ENCODE measurements around the gene C3orf49. TPM values are rescaled to one million over a fixed set of nuclear protein-coding genes. Genes with fewer than 3 reads are reported as not detected.

The C3orf49 gene
- total RNA-seq, 1 donor from 2014 or later, result not detected

- H3K36me3 Mint-ChIP-seq, result peaks cover 8% of the 10 kb centered on the region
- no peak for TF ChIP-seq CTCF (conservative IDR thresholded peaks at IDR 0.05)
- no peak overlapping the region for H3K4me3 Mint-ChIP-seq
- H3K27me3 Mint-ChIP-seq, result no peaks in the 10 kb centered on the region
- no peak for DNase-seq (ENCODE audit: extremely low spot score, unreplicated experiment)
- no peaks in the 10 kb centered on the region for H3K9me3 Mint-ChIP-seq
- peak overlapping the region; percentile 0 for H3K27ac Mint-ChIP-seq
- H3K4me1 Mint-ChIP-seq (ENCODE audit: unreplicated experiment), result peaks cover 10% of the 10 kb centered on the region
Measured at GRCh38 chr3:63847718-63848450, 28.8 kb downstream of the C3orf49 start.

GRCh38 chr3:63849175-63849574, 30.1 kb downstream of the C3orf49 start:
- H3K4me3 Mint-ChIP-seq, result no peak overlapping the region
- no peak for DNase-seq (ENCODE audit: extremely low spot score, unreplicated experiment)
- H3K36me3 Mint-ChIP-seq, result peaks cover 4% of the 10 kb centered on the region
- no peaks in the 10 kb centered on the region for H3K27me3 Mint-ChIP-seq
- TF ChIP-seq CTCF (conservative IDR thresholded peaks at IDR 0.05), result no peak
- H3K27ac Mint-ChIP-seq, result no peak overlapping the region
- no peaks in the 10 kb centered on the region for H3K9me3 Mint-ChIP-seq
- H3K4me1 Mint-ChIP-seq (ENCODE audit: unreplicated experiment), result peaks cover 10% of the 10 kb centered on the region

- Mint-ChIP-seq H3K36me3 (peaks cover 8% of the 10 kb centered on the region), H3K27me3 (no peaks in the 10 kb centered on the region), H3K9me3 (no peaks in the 10 kb centered on the region), H3K27ac (no peak overlapping the region), H3K4me3 (no peak overlapping the region), H3K4me1 (ENCODE audit: unreplicated experiment) (peaks cover 16% of the 10 kb centered on the region)
- TF ChIP-seq CTCF (conservative IDR thresholded peaks at IDR 0.05), result no peak
- no peak for DNase-seq (ENCODE audit: extremely low spot score, unreplicated experiment)
Measured at GRCh38 chr3:63851287-63851686, 32.2 kb downstream of the C3orf49 start.

- Mint-ChIP-seq H3K27ac (no peak overlapping the region), H3K4me1 (ENCODE audit: unreplicated experiment) (peaks cover 11% of the 10 kb centered on the region), H3K36me3 (peaks cover 8% of the 10 kb centered on the region), H3K9me3 (no peaks in the 10 kb centered on the region), H3K27me3 (no peaks in the 10 kb centered on the region), H3K4me3 (no peak overlapping the region)
- no peak for DNase-seq (ENCODE audit: extremely low spot score, unreplicated experiment)
- no peak for TF ChIP-seq CTCF (conservative IDR thresholded peaks at IDR 0.05)
Measured at GRCh38 chr3:63853106-63853505, 34.0 kb downstream of the C3orf49 start.

- Mint-ChIP-seq H3K4me3 (no peak overlapping the region), H3K4me1 (ENCODE audit: unreplicated experiment) (peaks cover 17% of the 10 kb centered on the region), H3K9me3 (no peaks in the 10 kb centered on the region), H3K36me3 (peaks cover 8% of the 10 kb centered on the region), H3K27ac (no peak overlapping the region), H3K27me3 (no peaks in the 10 kb centered on the region)
- DNase-seq (ENCODE audit: extremely low spot score, unreplicated experiment), result no peak
- no peak for TF ChIP-seq CTCF (conservative IDR thresholded peaks at IDR 0.05)
Measured at GRCh38 chr3:63855333-63855940, 36.3 kb downstream of the C3orf49 start.

Measured in type B pancreatic cell (in vitro differentiated cells).